ENCODE results near the gene UBL5. TPM values are rescaled to one million over a fixed set of nuclear protein-coding genes. Genes with fewer than 3 reads are reported as not detected.

The UBL5 gene
- total RNA-seq, 1 donor from 2014 or later: 547 TPM

DNA sequence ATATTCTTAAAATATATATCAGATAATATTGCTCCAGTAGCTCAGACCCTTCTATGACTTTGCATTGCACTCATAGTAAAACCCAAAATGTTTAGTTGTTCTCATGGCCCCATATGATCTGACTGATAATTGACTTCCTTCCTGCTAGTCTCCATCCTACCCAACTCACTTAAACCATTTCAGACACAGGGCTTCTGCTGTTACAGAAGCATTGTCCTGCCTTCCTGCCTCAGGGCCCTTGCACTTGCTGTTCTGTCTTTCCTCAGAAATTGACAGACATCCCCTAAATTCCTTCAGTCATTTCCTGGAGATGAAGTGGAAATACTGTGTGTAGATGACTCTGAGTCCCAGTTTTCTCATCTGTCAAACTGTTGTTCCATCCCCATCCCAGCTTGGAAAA is 28.6 kb upstream of the UBL5 start:
- H3K27me3 ChIP-seq (ENCODE audit: insufficient read depth, low read length): no peaks in the 10 kb centered on the region
- H3K79me2 ChIP-seq (ENCODE audit: insufficient read depth, low read length): no peaks in the 10 kb centered on the region
- H3K27ac ChIP-seq (ENCODE audit: low read depth, low read length): no peak overlapping the region
- peaks cover 15% of the 10 kb centered on the region for H3K36me3 Mint-ChIP-seq (ENCODE audit: low read depth, unreplicated experiment)
- FAIRE-seq (no peak), DNase-seq (ENCODE audit: low read depth) (no peak)
- no peak overlapping the region for H3K27ac Mint-ChIP-seq (ENCODE audit: unreplicated experiment)
- no peaks in the 10 kb centered on the region for H3K4me1 ChIP-seq (ENCODE audit: insufficient read depth, low read length)
- H3K4me3 Mint-ChIP-seq (ENCODE audit: unreplicated experiment): no peak overlapping the region
- no peak overlapping the region for H2AFZ ChIP-seq (ENCODE audit: low read depth, low read length)
- H4K20me1 ChIP-seq (ENCODE audit: insufficient read depth, low read length): no peaks in the 10 kb centered on the region
- H3K27me3 Mint-ChIP-seq (ENCODE audit: low read depth, unreplicated experiment): no peaks in the 10 kb centered on the region
- H3K4me2 ChIP-seq (ENCODE audit: low read length): no peak overlapping the region
- H3K36me3 ChIP-seq (ENCODE audit: insufficient read depth, low read length): no peaks in the 10 kb centered on the region
- no peaks in the 10 kb centered on the region for H3K9me3 ChIP-seq (ENCODE audit: insufficient read depth, low read depth, low read length)
- H3K9ac ChIP-seq (ENCODE audit: low read length): no peak overlapping the region
- H3K4me3 ChIP-seq (ENCODE audit: insufficient read depth, low read depth, low read length): no peak overlapping the region
- no peaks in the 10 kb centered on the region for H3K4me1 Mint-ChIP-seq (ENCODE audit: low read depth, unreplicated experiment)
- H3K9me3 Mint-ChIP-seq (ENCODE audit: unreplicated experiment): no peaks in the 10 kb centered on the region
- no peak for TF ChIP-seq EZH2 (IDR thresholded peaks at IDR 0.05; ENCODE audit: insufficient read depth, low read length)
- TF ChIP-seq, protein P1, sequence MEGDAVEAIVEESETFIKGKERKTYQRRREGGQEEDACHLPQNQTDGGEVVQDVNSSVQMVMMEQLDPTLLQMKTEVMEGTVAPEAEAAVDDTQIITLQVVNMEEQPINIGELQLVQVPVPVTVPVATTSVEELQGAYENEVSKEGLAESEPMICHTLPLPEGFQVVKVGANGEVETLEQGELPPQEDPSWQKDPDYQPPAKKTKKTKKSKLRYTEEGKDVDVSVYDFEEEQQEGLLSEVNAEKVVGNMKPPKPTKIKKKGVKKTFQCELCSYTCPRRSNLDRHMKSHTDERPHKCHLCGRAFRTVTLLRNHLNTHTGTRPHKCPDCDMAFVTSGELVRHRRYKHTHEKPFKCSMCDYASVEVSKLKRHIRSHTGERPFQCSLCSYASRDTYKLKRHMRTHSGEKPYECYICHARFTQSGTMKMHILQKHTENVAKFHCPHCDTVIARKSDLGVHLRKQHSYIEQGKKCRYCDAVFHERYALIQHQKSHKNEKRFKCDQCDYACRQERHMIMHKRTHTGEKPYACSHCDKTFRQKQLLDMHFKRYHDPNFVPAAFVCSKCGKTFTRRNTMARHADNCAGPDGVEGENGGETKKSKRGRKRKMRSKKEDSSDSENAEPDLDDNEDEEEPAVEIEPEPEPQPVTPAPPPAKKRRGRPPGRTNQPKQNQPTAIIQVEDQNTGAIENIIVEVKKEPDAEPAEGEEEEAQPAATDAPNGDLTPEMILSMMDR (IDR thresholded peaks at IDR 0.05; ENCODE audit: insufficient read depth, low read depth, low read length): no peak

DNA sequence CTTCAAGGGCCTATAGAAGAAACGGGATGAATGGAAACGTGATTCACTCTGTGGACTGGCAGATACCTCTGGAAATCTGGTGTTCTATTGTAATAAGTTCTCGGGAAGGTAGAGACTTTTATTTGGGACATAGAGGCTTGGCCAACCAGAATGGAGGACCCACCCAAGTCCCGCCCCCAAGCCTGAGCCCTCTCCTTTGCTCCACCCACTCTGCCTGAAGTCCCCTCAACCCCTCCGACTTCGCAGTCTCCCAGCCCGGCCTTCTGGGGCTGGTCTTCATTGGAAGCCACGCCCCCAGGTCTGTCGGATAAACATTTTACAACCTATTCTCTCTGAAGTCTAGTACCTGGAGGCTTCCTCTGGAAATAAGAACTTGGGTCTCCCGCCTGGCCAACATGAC is 25.7 kb upstream of the UBL5 start:
- Histone ChIP-seq H3K36me3 (ENCODE audit: insufficient read depth, low read length) (no peaks in the 10 kb centered on the region), H3K27me3 (ENCODE audit: insufficient read depth, low read length) (no peaks in the 10 kb centered on the region), H3K4me1 (ENCODE audit: insufficient read depth, low read length) (no peaks in the 10 kb centered on the region), H3K4me3 (ENCODE audit: insufficient read depth, low read depth, low read length) (no peak overlapping the region), H2AFZ (ENCODE audit: low read depth, low read length) (no peak overlapping the region), H4K20me1 (ENCODE audit: insufficient read depth, low read length) (no peaks in the 10 kb centered on the region), H3K79me2 (ENCODE audit: insufficient read depth, low read length) (no peaks in the 10 kb centered on the region), H3K9me3 (ENCODE audit: insufficient read depth, low read depth, low read length) (no peaks in the 10 kb centered on the region), H3K27ac (ENCODE audit: low read depth, low read length) (no peak overlapping the region), H3K9ac (ENCODE audit: low read length) (no peak overlapping the region), H3K4me2 (ENCODE audit: low read length) (no peak overlapping the region)
- H3K27ac Mint-ChIP-seq (ENCODE audit: unreplicated experiment): no peak overlapping the region
- no peak for DNase-seq (ENCODE audit: low read depth)
- no peak for FAIRE-seq
- TF ChIP-seq EZH2 (IDR thresholded peaks at IDR 0.05; ENCODE audit: insufficient read depth, low read length): no peak
- TF ChIP-seq, protein P1 (IDR thresholded peaks at IDR 0.05; ENCODE audit: insufficient read depth, low read depth, low read length): no peak
- H3K4me1 Mint-ChIP-seq (ENCODE audit: low read depth, unreplicated experiment): no peaks in the 10 kb centered on the region
- H3K27me3 Mint-ChIP-seq (ENCODE audit: low read depth, unreplicated experiment): no peaks in the 10 kb centered on the region
- peaks cover 12% of the 10 kb centered on the region for H3K36me3 Mint-ChIP-seq (ENCODE audit: low read depth, unreplicated experiment)
- H3K9me3 Mint-ChIP-seq (ENCODE audit: unreplicated experiment): no peaks in the 10 kb centered on the region
- no peak overlapping the region for H3K4me3 Mint-ChIP-seq (ENCODE audit: unreplicated experiment)

DNA sequence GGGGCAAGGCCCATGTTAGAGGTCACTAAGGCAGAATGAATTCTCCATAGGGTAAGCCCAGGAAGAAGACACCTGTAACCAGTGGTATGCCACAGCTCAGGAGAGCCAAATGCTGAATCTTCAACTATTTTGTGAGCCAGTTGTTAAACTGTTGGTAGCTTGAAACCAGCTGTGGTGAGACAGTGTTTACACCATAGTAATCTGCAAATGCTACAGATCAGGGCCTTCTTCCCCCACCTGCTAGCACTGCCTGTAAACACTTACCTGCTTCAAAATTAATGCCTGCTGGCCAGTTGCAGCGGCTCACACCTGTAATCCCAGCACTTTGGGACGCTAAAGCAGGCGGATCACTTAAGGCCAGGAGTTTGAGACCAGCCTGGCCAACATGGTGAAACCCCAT is 20.9 kb upstream of the UBL5 start:
- H3K9me3 ChIP-seq (ENCODE audit: insufficient read depth, low read depth, low read length): no peaks in the 10 kb centered on the region
- H3K27ac ChIP-seq (ENCODE audit: low read depth, low read length): no peak overlapping the region
- no peak overlapping the region for H3K27ac Mint-ChIP-seq (ENCODE audit: unreplicated experiment)
- no peaks in the 10 kb centered on the region for H3K4me1 ChIP-seq (ENCODE audit: insufficient read depth, low read length)
- H3K4me3 ChIP-seq (ENCODE audit: insufficient read depth, low read depth, low read length): no peak overlapping the region
- no peak overlapping the region for H3K9ac ChIP-seq (ENCODE audit: low read length)
- no peak for FAIRE-seq
- H3K9me3 Mint-ChIP-seq (ENCODE audit: unreplicated experiment): no peaks in the 10 kb centered on the region
- H3K4me3 Mint-ChIP-seq (ENCODE audit: unreplicated experiment): no peak overlapping the region
- H3K4me1 Mint-ChIP-seq (ENCODE audit: low read depth, unreplicated experiment): no peaks in the 10 kb centered on the region
- DNase-seq (ENCODE audit: low read depth): no peak
- H3K36me3 Mint-ChIP-seq (ENCODE audit: low read depth, unreplicated experiment): peaks cover 10% of the 10 kb centered on the region
- peaks cover 6% of the 10 kb centered on the region for H4K20me1 ChIP-seq (ENCODE audit: insufficient read depth, low read length)
- no peak for TF ChIP-seq EZH2 (IDR thresholded peaks at IDR 0.05; ENCODE audit: insufficient read depth, low read length)
- TF ChIP-seq, protein P1 (IDR thresholded peaks at IDR 0.05; ENCODE audit: insufficient read depth, low read depth, low read length): no peak
- no peaks in the 10 kb centered on the region for H3K27me3 Mint-ChIP-seq (ENCODE audit: low read depth, unreplicated experiment)
- H3K36me3 ChIP-seq (ENCODE audit: insufficient read depth, low read length): peaks cover 11% of the 10 kb centered on the region
- no peaks in the 10 kb centered on the region for H3K27me3 ChIP-seq (ENCODE audit: insufficient read depth, low read length)
- H2AFZ ChIP-seq (ENCODE audit: low read depth, low read length): no peak overlapping the region
- H3K79me2 ChIP-seq (ENCODE audit: insufficient read depth, low read length): no peaks in the 10 kb centered on the region
- H3K4me2 ChIP-seq (ENCODE audit: low read length): no peak overlapping the region

All from astrocyte (in vitro differentiated cells and primary cell).